ENCODE results near the gene LCN1.

Gene LCN1

GRCh38 chr9:135490166-135490870, 30.9 kb upstream of the LCN1 start:
- H3K36me3 ChIP-seq (ENCODE audit: insufficient read depth, low read length) = no peaks in the 10 kb centered on the region
- H3K4me3 ChIP-seq (ENCODE audit: low read depth, low read length) = no peak overlapping the region
- H2AFZ ChIP-seq (ENCODE audit: low read length, unreplicated experiment) = no peak overlapping the region
- no peaks in the 10 kb centered on the region for H3K79me2 ChIP-seq (ENCODE audit: control insufficient read depth, insufficient read depth, low read length, unreplicated experiment)
- H3K4me1 ChIP-seq (ENCODE audit: control insufficient read depth, insufficient read depth, low read length, unreplicated experiment) = no peaks in the 10 kb centered on the region
- no peaks in the 10 kb centered on the region for H3K27me3 ChIP-seq (ENCODE audit: insufficient read depth, low read length)
- no peak overlapping the region for H3K27ac ChIP-seq (ENCODE audit: low read depth, low read length)

- Histone ChIP-seq H3K79me2 (ENCODE audit: control insufficient read depth, insufficient read depth, low read length, unreplicated experiment) (no peaks in the 10 kb centered on the region), H2AFZ (ENCODE audit: low read length, unreplicated experiment) (no peak overlapping the region), H3K36me3 (ENCODE audit: insufficient read depth, low read length) (no peaks in the 10 kb centered on the region), H3K4me3 (ENCODE audit: low read depth, low read length) (no peak overlapping the region), H3K4me1 (ENCODE audit: control insufficient read depth, insufficient read depth, low read length, unreplicated experiment) (no peaks in the 10 kb centered on the region), H3K27ac (ENCODE audit: low read depth, low read length) (no peak overlapping the region), H3K27me3 (ENCODE audit: insufficient read depth, low read length) (no peaks in the 10 kb centered on the region)
Measured at GRCh38 chr9:135490980-135491464, 30.2 kb upstream of the LCN1 start.

GRCh38 chr9:135491764-135492163, 29.5 kb upstream of the LCN1 start:
- Histone ChIP-seq H3K79me2 (ENCODE audit: control insufficient read depth, insufficient read depth, low read length, unreplicated experiment) (no peaks in the 10 kb centered on the region), H3K4me3 (ENCODE audit: low read depth, low read length) (no peak overlapping the region), H3K27ac (ENCODE audit: low read depth, low read length) (no peak overlapping the region), H3K36me3 (ENCODE audit: insufficient read depth, low read length) (no peaks in the 10 kb centered on the region), H3K4me1 (ENCODE audit: control insufficient read depth, insufficient read depth, low read length, unreplicated experiment) (no peaks in the 10 kb centered on the region), H2AFZ (ENCODE audit: low read length, unreplicated experiment) (no peak overlapping the region), H3K27me3 (ENCODE audit: insufficient read depth, low read length) (no peaks in the 10 kb centered on the region)

- Histone ChIP-seq H3K27me3 (ENCODE audit: insufficient read depth, low read length) (no peaks in the 10 kb centered on the region), H3K79me2 (ENCODE audit: control insufficient read depth, insufficient read depth, low read length, unreplicated experiment) (no peaks in the 10 kb centered on the region), H3K4me1 (ENCODE audit: control insufficient read depth, insufficient read depth, low read length, unreplicated experiment) (no peaks in the 10 kb centered on the region), H2AFZ (ENCODE audit: low read length, unreplicated experiment) (no peak overlapping the region), H3K27ac (ENCODE audit: low read depth, low read length) (no peak overlapping the region), H3K4me3 (ENCODE audit: low read depth, low read length) (no peak overlapping the region), H3K36me3 (ENCODE audit: insufficient read depth, low read length) (no peaks in the 10 kb centered on the region)
Measured at GRCh38 chr9:135492886-135493669, 28.2 kb upstream of the LCN1 start.

- H3K4me3 ChIP-seq (ENCODE audit: low read depth, low read length) = no peak overlapping the region
- no peak overlapping the region for H3K27ac ChIP-seq (ENCODE audit: low read depth, low read length)
- no peaks in the 10 kb centered on the region for H3K27me3 ChIP-seq (ENCODE audit: insufficient read depth, low read length)
- no peak overlapping the region for H2AFZ ChIP-seq (ENCODE audit: low read length, unreplicated experiment)
- no peaks in the 10 kb centered on the region for H3K79me2 ChIP-seq (ENCODE audit: control insufficient read depth, insufficient read depth, low read length, unreplicated experiment)
- H3K36me3 ChIP-seq (ENCODE audit: insufficient read depth, low read length) = no peaks in the 10 kb centered on the region
- no peaks in the 10 kb centered on the region for H3K4me1 ChIP-seq (ENCODE audit: control insufficient read depth, insufficient read depth, low read length, unreplicated experiment)
Measured at GRCh38 chr9:135494791-135495559, 26.3 kb upstream of the LCN1 start.

GRCh38 chr9:135498381-135499126, 22.7 kb upstream of the LCN1 start:
- peaks cover 7% of the 10 kb centered on the region for H3K4me1 ChIP-seq (ENCODE audit: control insufficient read depth, insufficient read depth, low read length, unreplicated experiment)
- H3K4me3 ChIP-seq (ENCODE audit: low read depth, low read length) = 0 out of 2 replicates have a peak overlapping the region, but pooled peaks have one; percentile 87
- H2AFZ ChIP-seq (ENCODE audit: low read length, unreplicated experiment) = no peak overlapping the region

GRCh38 chr9:135499326-135500070, 21.7 kb upstream of the LCN1 start:
- peak overlapping the region; percentile 87 for H3K4me3 ChIP-seq (ENCODE audit: low read depth, low read length)
- peak overlapping the region; percentile 66 for H2AFZ ChIP-seq (ENCODE audit: low read length, unreplicated experiment)
- no peaks in the 10 kb centered on the region for H3K27me3 ChIP-seq (ENCODE audit: insufficient read depth, low read length)
- no peak overlapping the region for H3K27ac ChIP-seq (ENCODE audit: low read depth, low read length)
- H3K4me1 ChIP-seq (ENCODE audit: control insufficient read depth, insufficient read depth, low read length, unreplicated experiment) = peaks cover 7% of the 10 kb centered on the region
- H3K79me2 ChIP-seq (ENCODE audit: control insufficient read depth, insufficient read depth, low read length, unreplicated experiment) = peaks cover 16% of the 10 kb centered on the region
- peaks cover 9% of the 10 kb centered on the region; the same call in 1 of the 2 replicates for H3K36me3 ChIP-seq (ENCODE audit: insufficient read depth, low read length)

More at GRCh38 chr9:135498381-135499126, 22.7 kb upstream of the LCN1 start:
- Histone ChIP-seq H3K36me3 (ENCODE audit: insufficient read depth, low read length) (peaks cover 9% of the 10 kb centered on the region; the same call in 1 of the 2 replicates), H3K27me3 (ENCODE audit: insufficient read depth, low read length) (no peaks in the 10 kb centered on the region), H3K27ac (ENCODE audit: low read depth, low read length) (no peak overlapping the region), H3K79me2 (ENCODE audit: control insufficient read depth, insufficient read depth, low read length, unreplicated experiment) (peaks cover 16% of the 10 kb centered on the region)

GRCh38 chr9:135500071-135500524, 21.1 kb upstream of the LCN1 start:
- peaks cover 9% of the 10 kb centered on the region; the same call in 1 of the 2 replicates for H3K36me3 ChIP-seq (ENCODE audit: insufficient read depth, low read length)
- H3K4me3 ChIP-seq (ENCODE audit: low read depth, low read length) = peak overlapping the region; percentile 87
- no peak overlapping the region for H3K27ac ChIP-seq (ENCODE audit: low read depth, low read length)
- peaks cover 7% of the 10 kb centered on the region for H3K4me1 ChIP-seq (ENCODE audit: control insufficient read depth, insufficient read depth, low read length, unreplicated experiment)
- H2AFZ ChIP-seq (ENCODE audit: low read length, unreplicated experiment) = peak overlapping the region; percentile 66
- H3K79me2 ChIP-seq (ENCODE audit: control insufficient read depth, insufficient read depth, low read length, unreplicated experiment) = peaks cover 16% of the 10 kb centered on the region
- no peaks in the 10 kb centered on the region for H3K27me3 ChIP-seq (ENCODE audit: insufficient read depth, low read length)

GRCh38 chr9:135500525-135501260, 20.5 kb upstream of the LCN1 start, which contains the start of gene MRPS2:
MRPS2 (plus strand) TSS chr9:135500682; CDS start chr9:135500711, 29 bp downstream.
- H3K4me3 ChIP-seq (ENCODE audit: low read depth, low read length) = peak within 1 kb of the TSS; percentile 87
- H2AFZ ChIP-seq (ENCODE audit: low read length, unreplicated experiment) = peak within 1 kb of the TSS; percentile 66
- peaks cover 9% of the 10 kb centered on the region; the same call in 1 of the 2 replicates for H3K36me3 ChIP-seq (ENCODE audit: insufficient read depth, low read length)
- peak within 1 kb of the TSS; percentile 46; the same call in 1 of the 2 replicates for H3K27ac ChIP-seq (ENCODE audit: low read depth, low read length)
- no peaks in the 10 kb centered on the region for H3K27me3 ChIP-seq (ENCODE audit: insufficient read depth, low read length)
- H3K79me2 ChIP-seq (ENCODE audit: control insufficient read depth, insufficient read depth, low read length, unreplicated experiment) = peaks cover 16% of the 10 kb centered on the region
- peaks cover 7% of the 10 kb centered on the region for H3K4me1 ChIP-seq (ENCODE audit: control insufficient read depth, insufficient read depth, low read length, unreplicated experiment)
